Measurements from ENCODE around the gene BCOR.

The BCOR gene

GRCh38 chrX:40058719-40059118 is 39.0 kb downstream of the BCOR start:
- no peak for TF ChIP-seq CTCF (IDR thresholded peaks at IDR 0.05; ENCODE audit: extremely low read depth, insufficient read depth, missing control alignments)
- in situ Hi-C loops (cut with MboI; ENCODE audit: low pct_unique_long_range_greater_than_20kb, low sequenced_read_pairs, unreplicated experiment), result no loop called here
- no peak for DNase-seq (ENCODE audit: low spot score)

GRCh38 chrX:40057405-40057804 is 40.4 kb downstream of the BCOR start:
- DNase-seq (ENCODE audit: low spot score), result no peak
- no peak for TF ChIP-seq CTCF (IDR thresholded peaks at IDR 0.05; ENCODE audit: extremely low read depth, insufficient read depth, missing control alignments)
- in situ Hi-C loops (cut with MboI; ENCODE audit: low pct_unique_long_range_greater_than_20kb, low sequenced_read_pairs, unreplicated experiment), result no loop called here

- no peak for DNase-seq (ENCODE audit: low spot score)
- TF ChIP-seq CTCF (IDR thresholded peaks at IDR 0.05; ENCODE audit: extremely low read depth, insufficient read depth, missing control alignments), result no peak
- in situ Hi-C loops (cut with MboI; ENCODE audit: low pct_unique_long_range_greater_than_20kb, low sequenced_read_pairs, unreplicated experiment), result no loop called here
Measured at GRCh38 chrX:40056420-40056819, 41.3 kb downstream of the BCOR start.

GRCh38 chrX:40055495-40055894 is 42.3 kb downstream of the BCOR start:
- in situ Hi-C loops (cut with MboI; ENCODE audit: low pct_unique_long_range_greater_than_20kb, low sequenced_read_pairs, unreplicated experiment), result no loop called here
- no peak for DNase-seq (ENCODE audit: low spot score)
- no peak for TF ChIP-seq CTCF (IDR thresholded peaks at IDR 0.05; ENCODE audit: extremely low read depth, insufficient read depth, missing control alignments)

- TF ChIP-seq CTCF (IDR thresholded peaks at IDR 0.05; ENCODE audit: extremely low read depth, insufficient read depth, missing control alignments), result no peak
- in situ Hi-C loops (cut with MboI; ENCODE audit: low pct_unique_long_range_greater_than_20kb, low sequenced_read_pairs, unreplicated experiment), result no loop called here
- DNase-seq (ENCODE audit: low spot score), result no peak
Measured at GRCh38 chrX:40054793-40055192, 43.0 kb downstream of the BCOR start.

- DNase-seq (ENCODE audit: low spot score), result no peak
- no peak for TF ChIP-seq CTCF (IDR thresholded peaks at IDR 0.05; ENCODE audit: extremely low read depth, insufficient read depth, missing control alignments)
- in situ Hi-C loops (cut with MboI; ENCODE audit: low pct_unique_long_range_greater_than_20kb, low sequenced_read_pairs, unreplicated experiment), result no loop called here
Measured at GRCh38 chrX:40050532-40050931, 47.2 kb downstream of the BCOR start.

- no peak for DNase-seq (ENCODE audit: low spot score)
- no peak for TF ChIP-seq CTCF (IDR thresholded peaks at IDR 0.05; ENCODE audit: extremely low read depth, insufficient read depth, missing control alignments)
- in situ Hi-C loops (cut with MboI; ENCODE audit: low pct_unique_long_range_greater_than_20kb, low sequenced_read_pairs, unreplicated experiment), result no loop called here
Measured at GRCh38 chrX:40049084-40049641, 48.6 kb downstream of the BCOR start.

All from GM13977 (cell line).